Activated naive CD4-positive, alpha-beta T cell treated with anti-CD3 and anti-CD28 coated beads, Interleukin-2, amount 50 U/mL, for 72 hours (primary cell): ENCODE data around the gene COX17. TPM values are rescaled to one million over a fixed set of nuclear protein-coding genes. Genes with fewer than 3 reads are reported as not detected.
"Not testable (repeated sequence)": the region's sequence is repeated elsewhere in the genome, so short reads cannot be mapped to it uniquely, and the experiment has no call there.

Experiments used
- ATAC-seq, 2 donors: fragments of 150-1000 bp; cut with Tn5 transposase; 2 replicates each; pipeline ENCODE4 v1.10.0; 2021; ENCODE audit warnings: mild to moderate bottlenecking in 2 of 2, moderate library complexity in 2 of 2
- DNase-seq, 2 donors: peaks; one replicate each; pipeline ENCODE4 v3.0.0; 2021 to 2022; ENCODE audit warnings: low spot score in 2 of 2
- H3K27ac Mint-ChIP-seq, 2 donors: one replicate each; pipeline ENCODE4 v1.8.0; 2022; ENCODE audit warnings: mild to moderate bottlenecking in 2 of 2, mixed read lengths in 2 of 2
- H3K36me3 Mint-ChIP-seq, 2 donors: one replicate each; pipeline ENCODE4 v1.8.0; 2022; ENCODE audit warnings: mixed read lengths in 2 of 2
- H3K9me3 Mint-ChIP-seq, 2 donors: one replicate each; pipeline ENCODE4 v1.8.0; 2022; ENCODE audit warnings: mixed read lengths in 2 of 2
- total RNA-seq, 2 donors: library from RNA; stranded (reverse); gene quantifications; one replicate each; pipeline ENCODE4 v1.2.3, GENCODE V29; 2022

The COX17 gene
- total RNA-seq, 2 donors from 2014 or later = 76.2 to 78.2 TPM

DNA sequence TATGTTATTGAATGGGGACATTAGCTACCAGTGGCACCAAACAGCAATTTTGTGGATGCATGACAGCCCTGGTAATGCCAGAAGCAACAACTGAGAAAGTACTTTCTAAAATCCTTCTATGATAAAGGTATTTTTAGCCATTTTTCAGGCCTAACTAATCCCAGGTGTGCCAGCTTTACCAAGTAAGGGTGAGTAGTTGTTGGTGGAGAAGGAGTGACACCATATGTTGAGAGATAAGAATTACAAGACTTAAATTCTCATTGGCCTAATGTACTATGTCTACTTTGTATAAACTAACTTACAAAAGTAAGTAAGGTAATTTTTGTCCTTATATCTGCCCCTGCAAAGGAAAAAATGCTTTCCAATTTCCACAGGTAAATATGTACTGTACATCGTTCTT, 4.1 kb upstream of the COX17 start:
- Mint-ChIP-seq H3K36me3 (peaks cover 5% of the 10 kb centered on the region in 2 donors), H3K27ac (no peak overlapping the region), H3K9me3 (no peaks in the 10 kb centered on the region)
- DNase-seq (no peak), ATAC-seq (no peak)

DNA sequence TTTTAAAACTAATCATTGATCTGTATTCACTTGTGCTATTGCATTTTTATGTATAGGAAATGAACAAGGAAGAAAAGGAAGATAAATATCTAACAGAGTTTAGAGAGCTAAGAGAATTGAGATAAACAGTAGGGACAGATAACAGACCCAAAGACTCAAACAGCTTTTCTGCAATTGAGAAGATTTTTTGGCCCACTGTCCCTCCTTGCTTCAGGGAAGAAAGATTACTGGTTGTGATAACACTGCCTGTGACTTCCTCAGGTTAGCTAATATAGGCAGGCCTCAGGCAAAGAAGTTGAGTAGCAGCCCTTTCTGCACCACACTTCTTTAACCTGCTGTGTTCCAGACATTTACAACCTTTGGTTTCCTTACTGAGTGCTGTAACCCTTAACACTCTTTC, 2.7 kb upstream of the COX17 start:
- no peak overlapping the region for H3K27ac Mint-ChIP-seq
- H3K9me3 Mint-ChIP-seq = no peaks in the 10 kb centered on the region
- ATAC-seq (no peak), DNase-seq (no peak)
- H3K36me3 Mint-ChIP-seq = peaks cover 17% of the 10 kb centered on the region in 2 donors

DNA sequence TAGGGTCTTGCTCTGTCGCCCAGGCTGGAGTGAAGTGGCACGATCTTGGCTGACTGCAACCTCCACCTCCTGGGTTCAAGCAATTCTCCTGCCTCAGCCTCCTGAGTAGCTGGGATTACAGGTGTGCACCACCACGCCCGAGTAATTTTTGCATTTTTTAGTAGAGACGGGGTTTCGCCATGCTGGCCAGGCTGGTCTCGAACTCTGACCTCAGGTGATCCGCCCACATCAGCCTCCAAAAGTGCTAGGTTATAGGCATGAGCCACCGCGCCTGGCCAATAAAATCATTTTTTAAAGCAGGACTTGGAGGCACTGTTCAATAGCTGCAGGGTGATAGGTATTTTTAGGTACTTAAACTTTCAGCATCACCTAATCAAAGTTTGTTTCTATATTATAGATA, 1.0 kb upstream of the COX17 start:
- Mint-ChIP-seq H3K27ac (peak overlapping the region in 1 of 2 donors; percentile 94), H3K36me3 (peaks cover 17 to 25% of the 10 kb centered on the region in 2 donors)
- not testable (repeated sequence) for ATAC-seq, H3K9me3 Mint-ChIP-seq, DNase-seq

DNA sequence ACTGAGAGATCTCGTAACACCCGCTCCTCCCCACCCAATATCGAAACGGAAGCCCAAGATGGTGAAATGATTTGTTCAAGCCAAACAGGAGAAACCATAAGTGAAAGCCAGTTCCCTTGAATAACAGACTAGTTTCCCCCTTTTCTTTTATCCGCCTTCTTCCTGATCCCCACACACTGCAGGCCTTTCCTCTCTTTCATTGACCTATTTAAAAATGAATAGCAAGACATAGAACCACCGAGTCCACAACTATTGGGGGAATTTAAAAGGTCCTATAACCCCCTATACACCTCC, 382 bp upstream of the COX17 start:
- Mint-ChIP-seq H3K36me3 (peaks cover 17 to 30% of the 10 kb centered on the region in 2 donors), H3K27ac (peak overlapping the region; percentile 92 to 94), H3K9me3 (no peaks in the 10 kb centered on the region)
- DNase-seq = no peak
- no peak for ATAC-seq

DNA sequence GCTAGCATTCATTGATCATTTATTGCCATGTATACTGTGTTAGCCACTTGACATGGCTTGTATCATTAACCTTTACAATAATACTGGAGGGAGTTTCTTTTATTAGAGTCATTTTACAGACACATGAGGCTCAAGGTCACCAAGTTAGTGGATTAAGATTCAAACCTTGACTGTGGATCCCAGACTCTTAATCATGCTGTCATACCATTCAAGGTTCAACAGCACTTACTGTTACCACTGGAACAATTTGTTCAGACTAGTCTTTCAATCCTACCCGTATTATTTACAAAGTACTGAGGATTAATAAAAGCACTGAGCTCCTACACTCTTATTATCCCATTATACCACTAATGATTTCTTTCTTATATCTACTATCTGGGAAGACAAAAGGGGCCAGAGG, 1.2 kb downstream of the COX17 start:
- H3K36me3 Mint-ChIP-seq = peaks cover 17 to 41% of the 10 kb centered on the region in 2 donors
- peak overlapping the region; percentile 92 to 94 for H3K27ac Mint-ChIP-seq
- no peaks in the 10 kb centered on the region for H3K9me3 Mint-ChIP-seq
- ATAC-seq = no peak
- DNase-seq = no peak

DNA sequence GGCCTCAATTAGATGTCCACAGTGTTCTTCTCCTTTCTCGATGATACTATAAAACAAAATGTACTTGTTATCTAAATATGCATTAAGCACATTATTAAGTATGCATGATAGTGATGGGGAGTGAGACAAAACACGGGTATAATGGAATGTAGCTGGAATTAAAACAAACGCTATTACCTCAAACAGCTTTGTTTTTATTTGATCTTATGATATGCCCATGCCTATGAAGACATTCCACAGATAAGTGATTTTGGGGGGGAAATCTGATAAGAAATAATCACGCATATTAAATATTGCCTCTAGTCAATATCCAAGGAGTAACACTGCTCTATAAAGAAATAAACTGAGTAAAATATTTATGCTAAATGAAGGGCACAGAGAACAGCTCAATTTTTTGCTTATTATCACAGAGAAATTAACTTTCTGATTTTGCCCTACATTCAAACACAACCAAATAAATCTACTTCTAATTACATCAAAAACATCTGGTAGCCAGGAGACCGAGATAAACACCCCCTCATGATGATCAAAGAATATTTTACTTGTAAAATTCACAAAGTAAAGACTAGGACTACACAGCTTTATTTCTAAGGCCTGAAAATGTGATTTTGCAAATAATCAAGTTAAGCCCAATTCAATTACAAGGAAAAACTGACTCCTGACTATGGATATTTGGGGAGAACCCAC, 1.9 kb downstream of the COX17 start:
- H3K27ac Mint-ChIP-seq = peak overlapping the region; percentile 92 to 94
- no peak for DNase-seq
- peaks cover 17 to 45% of the 10 kb centered on the region in 2 donors for H3K36me3 Mint-ChIP-seq
- no peak for ATAC-seq
- H3K9me3 Mint-ChIP-seq = no peaks in the 10 kb centered on the region

DNA sequence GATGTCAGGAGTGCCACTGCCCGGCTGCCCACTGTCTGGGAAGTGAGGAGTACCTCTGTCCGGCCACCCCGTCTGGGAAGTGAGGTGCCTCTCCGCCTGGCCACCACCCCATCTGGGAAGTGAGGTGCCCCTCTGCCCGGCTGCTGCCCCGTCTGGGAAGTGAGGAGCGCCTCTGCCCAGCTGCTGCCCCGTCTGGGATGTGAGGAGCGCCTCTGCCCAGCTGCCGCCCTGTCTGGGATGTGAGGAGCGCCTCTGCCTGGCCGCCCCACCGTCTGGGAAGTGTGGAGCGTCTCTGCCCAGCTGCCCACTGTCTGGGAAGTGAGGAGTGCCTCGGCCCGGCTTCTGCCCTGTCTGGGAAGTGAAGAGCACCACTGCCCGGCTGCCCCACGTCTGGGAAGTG, 3.3 kb downstream of the COX17 start:
- peaks cover 17 to 45% of the 10 kb centered on the region in 2 donors for H3K36me3 Mint-ChIP-seq
- DNase-seq (no peak), ATAC-seq (no peak)
- no peaks in the 10 kb centered on the region for H3K9me3 Mint-ChIP-seq
- H3K27ac Mint-ChIP-seq = peak overlapping the region in 1 of 2 donors; percentile 20

DNA sequence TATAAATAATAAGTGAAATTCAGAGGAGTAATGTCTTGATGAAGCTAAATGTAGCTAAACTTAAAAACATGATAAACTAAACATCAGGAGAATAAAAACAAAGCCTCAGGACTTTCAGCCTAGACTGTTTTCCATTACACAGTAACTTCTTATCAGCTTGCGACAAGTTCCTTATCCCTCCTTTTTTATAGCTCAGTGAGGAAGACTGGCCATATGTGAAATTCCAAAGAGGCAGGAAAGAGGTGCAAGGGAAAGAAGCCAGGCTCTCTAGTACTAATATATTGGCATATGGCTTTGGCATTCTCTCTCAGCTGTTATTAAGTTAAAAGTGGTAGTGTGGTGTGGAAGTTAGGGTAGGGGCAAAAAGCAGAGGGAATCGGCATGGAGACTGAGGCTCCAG, 4.4 kb downstream of the COX17 start:
- Mint-ChIP-seq H3K27ac (no peak overlapping the region), H3K9me3 (no peaks in the 10 kb centered on the region)
- DNase-seq = no peak

DNA sequence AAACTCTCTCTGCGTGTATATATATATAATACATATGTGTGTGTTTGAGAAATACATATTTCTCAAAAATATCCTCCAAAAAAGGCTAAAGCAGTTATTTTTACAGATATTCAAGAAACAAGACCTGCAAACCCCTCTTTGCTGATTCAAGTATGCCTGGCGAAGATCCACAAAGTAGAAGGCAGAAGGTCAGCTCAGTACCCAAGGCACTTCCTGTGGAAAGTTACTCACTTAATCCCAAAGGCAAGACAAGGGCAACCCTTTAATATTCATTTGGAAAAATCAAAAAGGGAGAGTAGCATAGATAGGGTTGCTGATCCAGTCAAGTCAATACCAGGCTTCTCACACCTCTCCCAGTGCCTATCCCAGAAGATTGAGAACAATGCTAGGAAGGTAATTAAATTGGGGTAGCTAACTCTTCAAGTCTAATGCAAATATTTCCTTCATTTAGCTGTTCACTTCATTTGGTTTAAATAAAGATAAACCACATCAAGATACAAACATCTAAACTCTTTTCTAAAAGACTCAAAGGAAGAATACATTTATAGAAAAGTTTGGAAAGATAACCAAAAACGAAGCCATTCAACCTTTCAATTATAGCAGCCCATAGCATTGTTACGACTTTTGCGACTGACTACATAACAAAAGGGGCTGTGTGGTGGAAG, 7.2 kb downstream of the COX17 start:
- Mint-ChIP-seq H3K9me3 (no peaks in the 10 kb centered on the region), H3K27ac (peak overlapping the region in 1 of 2 donors; percentile 50), H3K36me3 (peaks cover under 1 to 29% of the 10 kb centered on the region in 2 donors)
- ATAC-seq (no peak), DNase-seq (no peak)

More for the DNA sequence above, 4.4 kb downstream of the COX17 start:
- ATAC-seq = no peak
- peaks cover 17 to 45% of the 10 kb centered on the region in 2 donors for H3K36me3 Mint-ChIP-seq

DNA sequence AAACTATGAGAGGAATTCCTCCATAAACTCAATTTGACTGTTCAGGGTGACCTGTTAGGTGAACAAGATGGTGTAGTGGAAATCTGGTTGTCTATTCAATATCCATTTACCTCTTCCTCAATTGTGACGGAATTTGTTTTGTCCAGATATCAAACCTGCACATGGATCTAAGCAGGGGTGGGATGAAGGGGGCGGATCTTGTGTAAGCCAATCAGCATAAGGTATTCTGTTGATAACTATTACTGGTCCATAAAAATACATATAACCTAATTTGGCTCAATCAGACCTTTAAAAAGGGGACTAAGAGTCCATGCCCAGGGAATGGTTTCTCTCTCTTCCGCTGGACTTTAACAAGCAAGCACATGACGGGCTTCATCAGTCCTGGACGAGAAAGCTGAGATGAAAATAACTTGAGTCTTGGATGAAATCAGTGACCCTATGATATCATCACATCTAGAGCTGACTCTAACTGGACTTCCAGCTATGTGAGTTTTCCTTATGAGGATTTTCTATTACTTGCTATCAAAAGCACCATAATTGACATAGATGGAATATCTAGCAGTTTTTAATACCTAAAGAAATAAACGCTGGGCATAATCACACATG, 11.1 kb downstream of the COX17 start:
- DNase-seq = no peak
- Mint-ChIP-seq H3K36me3 (peaks cover 0 to 4% of the 10 kb centered on the region in 2 donors), H3K9me3 (no peaks in the 10 kb centered on the region), H3K27ac (no peak overlapping the region)
- ATAC-seq = no peak

DNA sequence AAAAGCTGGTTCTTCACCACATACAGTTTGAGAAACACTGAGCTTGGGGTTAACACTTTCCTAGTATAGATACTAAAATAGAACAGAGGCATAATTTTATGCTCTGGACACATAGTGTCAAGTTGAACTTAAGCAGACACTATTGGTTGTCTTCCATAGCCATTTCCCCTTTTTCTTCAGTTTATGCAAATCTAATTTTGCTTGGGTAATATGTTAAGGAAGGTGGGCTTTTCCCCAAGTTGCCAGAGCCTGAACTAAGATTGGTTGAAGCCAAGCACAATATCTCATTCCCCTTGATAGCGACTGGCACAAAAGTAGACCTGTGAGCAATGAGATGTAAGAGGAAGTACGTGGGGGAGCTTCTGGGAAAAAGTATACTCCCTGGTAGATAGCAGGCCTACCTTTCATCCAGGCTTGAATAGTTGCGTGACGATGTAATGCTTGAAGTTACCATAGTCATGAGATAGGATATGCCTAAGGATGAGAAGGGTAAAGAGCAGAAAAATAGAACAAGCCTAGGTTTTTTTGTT, 12.3 kb downstream of the COX17 start:
- H3K27ac Mint-ChIP-seq = no peak overlapping the region
- no peak for ATAC-seq

DNA sequence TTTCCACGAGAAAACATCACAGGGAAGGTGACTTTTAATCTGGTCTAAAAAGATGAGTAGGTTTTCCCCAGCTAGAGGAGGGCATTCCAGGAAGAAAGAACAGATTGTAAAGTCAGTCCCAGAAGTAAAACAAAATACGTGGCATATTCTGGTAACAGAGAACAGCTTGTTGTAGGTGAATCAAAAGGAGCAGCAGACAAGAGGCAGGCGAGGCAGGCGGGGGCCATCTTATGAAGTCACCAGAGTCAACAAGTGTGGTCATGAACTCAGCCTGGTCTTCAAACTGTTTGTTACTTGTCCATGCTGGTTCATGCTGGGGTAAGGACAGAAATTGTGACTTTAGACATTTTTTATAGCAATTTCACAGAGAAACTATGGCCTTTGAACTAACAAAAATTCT, 12.8 kb downstream of the COX17 start:
- H3K36me3 Mint-ChIP-seq = no peaks in the 10 kb centered on the region
- DNase-seq = no peak
- H3K9me3 Mint-ChIP-seq = no peaks in the 10 kb centered on the region
- H3K27ac Mint-ChIP-seq = no peak overlapping the region
- no peak for ATAC-seq

More for the DNA sequence above, 12.3 kb downstream of the COX17 start:
- DNase-seq = no peak
- no peaks in the 10 kb centered on the region for H3K9me3 Mint-ChIP-seq
- H3K36me3 Mint-ChIP-seq = no peaks in the 10 kb centered on the region

DNA sequence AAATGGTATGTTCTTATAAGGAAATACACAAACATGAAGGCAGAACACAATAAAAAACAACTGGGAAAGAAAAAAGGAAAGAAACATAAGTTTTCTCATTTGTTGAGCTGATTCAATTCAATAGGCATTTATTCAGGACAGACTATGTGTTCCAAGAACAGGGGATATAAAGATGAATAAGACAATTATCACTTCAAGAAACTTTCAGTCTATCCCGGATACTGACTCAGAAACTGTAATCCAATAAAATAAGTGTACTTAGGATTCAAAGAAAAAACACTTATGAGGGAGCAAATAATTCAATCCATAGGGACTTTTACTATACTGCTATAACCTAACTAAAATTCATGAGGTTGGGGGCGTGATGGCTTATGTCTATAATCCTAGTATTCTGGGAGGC, 13.3 kb downstream of the COX17 start:
- Mint-ChIP-seq H3K9me3 (no peaks in the 10 kb centered on the region), H3K27ac (no peak overlapping the region), H3K36me3 (no peaks in the 10 kb centered on the region)
- DNase-seq (no peak), ATAC-seq (no peak)

DNA sequence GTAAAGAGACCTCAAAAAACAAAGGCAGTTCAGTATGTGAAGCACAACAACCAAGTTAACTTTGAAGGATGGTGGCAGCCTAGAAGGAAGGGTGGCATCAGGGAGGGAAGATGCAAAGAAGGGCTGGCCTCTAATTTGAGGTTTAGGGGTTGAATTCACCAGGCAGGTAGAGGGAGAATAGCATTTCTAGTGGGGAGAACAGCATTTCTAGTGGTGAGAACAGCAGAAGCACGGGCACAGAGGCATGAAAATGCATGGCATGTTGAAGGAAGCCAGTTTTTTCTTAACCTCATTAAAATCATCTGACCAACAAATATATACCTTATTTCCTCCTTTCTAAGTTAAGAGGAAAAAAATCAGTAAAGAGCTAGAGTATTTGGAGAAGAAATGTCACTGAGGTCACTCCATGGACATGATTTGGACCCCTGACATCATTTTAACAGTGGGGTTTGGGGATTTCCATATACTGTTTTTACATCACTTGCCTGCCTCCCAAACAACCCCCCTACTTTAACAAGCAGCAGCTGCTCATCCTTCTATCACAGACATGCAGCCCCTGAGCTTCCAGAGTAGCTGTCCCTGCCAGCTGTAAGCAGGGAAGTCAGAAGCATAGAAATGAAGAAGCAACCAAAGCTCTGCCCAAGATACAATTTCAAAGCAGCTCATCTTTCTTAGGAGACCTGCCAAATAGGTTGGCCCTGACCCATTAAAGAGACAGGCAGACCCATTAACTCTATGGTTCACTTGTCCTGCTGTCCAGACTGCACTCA, 14.4 kb downstream of the COX17 start:
- H3K9me3 Mint-ChIP-seq = no peaks in the 10 kb centered on the region
- DNase-seq (no peak), ATAC-seq (no peak)
- H3K27ac Mint-ChIP-seq = peak overlapping the region in 1 of 2 donors; percentile 3
- H3K36me3 Mint-ChIP-seq = no peaks in the 10 kb centered on the region

DNA sequence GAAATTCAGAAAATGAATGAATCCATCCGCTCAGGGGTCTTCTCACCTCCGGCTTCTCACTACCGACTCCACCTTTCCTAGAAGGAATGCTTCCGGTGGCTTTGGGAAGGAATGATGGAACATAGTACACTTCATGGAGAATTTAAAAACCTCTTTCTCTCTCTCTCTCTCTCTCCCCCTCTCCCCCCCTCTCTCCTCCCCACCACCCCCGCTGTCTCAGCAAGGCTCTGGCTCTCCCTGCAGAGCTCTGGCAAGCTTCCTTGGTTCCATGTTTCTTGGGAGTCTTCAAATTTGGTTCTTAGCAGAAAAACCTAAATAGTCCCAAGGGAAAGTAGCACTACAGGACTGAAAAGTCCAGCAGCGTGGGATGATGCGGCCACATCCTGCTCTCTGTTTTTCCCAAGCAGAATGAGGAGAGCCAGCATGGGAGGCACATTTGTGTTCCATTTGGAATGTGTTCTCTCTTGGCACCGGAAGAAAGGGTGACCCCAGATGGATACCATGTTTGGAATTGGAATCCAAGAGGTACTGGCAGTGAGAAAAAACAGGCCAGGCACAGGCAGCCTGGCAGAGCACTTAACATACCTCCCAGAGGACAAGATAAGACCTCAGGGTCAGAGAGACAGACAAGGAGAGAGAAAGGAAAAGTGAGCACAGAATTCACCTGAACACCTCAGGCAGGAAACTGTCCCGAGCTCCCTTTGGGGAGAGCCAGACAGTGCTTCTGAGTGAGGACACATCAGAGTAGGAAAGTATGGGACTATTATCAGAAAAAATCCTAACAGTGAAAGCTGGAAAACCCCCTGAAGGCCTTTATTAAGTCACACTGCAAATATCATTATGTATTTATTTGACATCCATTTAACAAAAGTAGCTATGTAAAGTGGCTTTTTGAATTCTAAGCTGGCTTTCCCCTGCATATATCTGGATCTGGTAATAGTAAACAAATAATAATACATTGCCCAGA, 16.4 kb downstream of the COX17 start, which contains the start of gene POPDC2:
TSS of gene POPDC2 (minus strand) at position 116 of the 967 bp plus-strand sequence. CDS start 166 bp downstream, outside the sequence.
- DNase-seq = no peak
- ATAC-seq = no peak
- Mint-ChIP-seq H3K36me3 (no peaks in the 10 kb centered on the region), H3K9me3 (no peaks in the 10 kb centered on the region), H3K27ac (no peak within 1 kb of the TSS)
